Activated effector memory CD4-positive, alpha-beta T cell treated with Interleukin-2 at 50 U/mL for 16 hours (primary cell): ENCODE data around the gene TAGLN3.
"Not testable (repeated sequence)": the region's sequence is repeated elsewhere in the genome, so short reads cannot be mapped to it uniquely, and the experiment has no call there.

Source experiments
- DNase-seq: peaks from one replicate; pipeline ENCODE4 v3.0.0-alpha.2; 2020

Gene TAGLN3

DNA sequence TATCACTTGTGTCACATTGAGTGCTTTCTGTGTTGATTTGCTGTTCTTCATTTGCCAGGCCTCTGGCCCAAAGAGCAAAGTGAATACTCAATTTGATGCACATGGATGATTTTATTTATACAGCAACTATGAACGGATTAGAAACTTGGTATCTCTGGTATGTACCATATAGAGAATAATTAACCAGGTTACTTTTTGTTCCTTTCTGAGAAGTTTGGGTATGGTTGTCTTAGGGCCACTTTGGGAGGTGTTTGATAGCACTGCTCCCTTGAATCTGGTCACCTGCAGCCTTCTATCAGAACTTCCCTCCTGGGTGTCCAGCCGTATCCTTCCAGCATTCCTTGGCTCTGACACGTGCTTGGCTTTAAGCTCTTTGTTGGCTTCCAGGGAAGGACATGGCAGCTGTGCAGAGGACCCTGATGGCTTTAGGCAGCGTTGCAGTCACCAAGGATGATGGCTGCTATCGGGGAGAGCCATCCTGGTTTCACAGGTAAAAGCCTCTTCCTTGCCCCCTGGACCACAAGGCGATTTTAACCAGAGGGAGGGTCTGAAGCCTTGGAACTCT, 12.7 kb downstream of the TAGLN3 start:
- DNase-seq: no peak

DNA sequence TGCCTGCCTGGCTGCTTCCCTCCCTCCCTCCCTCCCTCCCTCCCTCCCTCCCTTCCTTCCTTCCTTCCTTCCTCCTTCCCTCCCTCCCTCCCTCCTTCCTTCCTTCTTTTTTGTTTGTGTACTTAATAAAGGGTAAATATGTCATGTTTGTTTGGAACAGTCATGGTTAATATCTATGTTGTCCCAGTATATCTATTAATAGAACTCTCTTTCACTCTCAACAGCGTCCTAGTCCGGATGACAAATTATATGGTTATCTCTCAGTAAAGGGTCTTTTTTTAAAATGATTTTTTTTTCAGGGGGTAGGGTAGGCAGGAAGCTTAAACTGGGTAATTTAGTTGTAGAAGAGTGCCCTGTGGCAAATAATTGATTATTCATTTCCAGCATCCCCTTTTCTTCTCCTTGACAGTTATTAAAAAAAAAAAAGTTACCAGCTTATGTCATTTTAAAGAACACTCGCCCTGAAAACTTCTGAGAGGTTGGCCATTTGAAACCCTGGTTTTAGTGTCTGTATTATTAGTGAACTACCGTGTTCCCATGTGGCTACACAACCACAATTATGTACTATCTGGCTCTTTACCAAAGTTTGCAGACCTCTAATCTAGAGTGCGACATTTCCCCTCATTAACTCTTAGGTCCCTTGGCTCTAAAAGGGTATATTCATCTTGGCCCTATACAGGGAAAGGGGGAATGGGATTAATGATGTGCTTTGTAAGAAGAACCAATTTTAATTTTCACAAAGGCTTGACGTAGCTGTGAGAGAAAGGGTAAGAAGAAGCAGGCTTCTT, 13.7 kb downstream of the TAGLN3 start:
- no peak for DNase-seq

DNA sequence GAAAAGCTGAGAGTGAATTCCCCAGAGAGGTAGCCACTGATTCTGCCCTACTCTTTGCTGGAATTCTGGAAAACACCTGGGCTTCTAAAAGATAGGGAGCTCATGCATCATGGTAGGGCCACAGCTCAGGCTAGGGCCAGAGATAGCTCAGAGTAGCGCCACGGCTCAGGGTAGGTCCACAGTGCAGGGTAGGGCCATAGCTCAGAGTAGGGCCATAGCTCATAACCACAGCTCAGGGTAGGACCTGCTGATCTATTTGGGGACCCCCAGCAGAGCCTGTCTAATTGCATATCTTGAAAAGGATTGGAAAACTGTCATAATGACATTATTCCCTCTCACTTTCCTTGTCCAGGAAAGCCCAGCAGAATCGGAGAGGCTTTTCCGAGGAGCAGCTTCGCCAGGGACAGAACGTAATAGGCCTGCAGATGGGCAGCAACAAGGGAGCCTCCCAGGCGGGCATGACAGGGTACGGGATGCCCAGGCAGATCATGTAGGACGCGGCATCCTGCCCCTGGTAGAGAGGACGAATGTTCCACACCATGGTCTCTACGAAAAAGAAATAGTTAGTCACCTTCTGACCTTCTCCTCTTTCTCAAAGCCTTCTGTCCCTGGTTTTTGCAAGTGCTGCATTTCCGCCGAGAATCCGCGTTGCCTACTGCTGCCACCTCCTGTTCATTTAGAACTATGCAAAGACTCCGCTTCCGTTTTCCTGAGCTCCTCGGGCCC, 14.5 kb downstream of the TAGLN3 start:
- DNase-seq: peak; percentile 36

DNA sequence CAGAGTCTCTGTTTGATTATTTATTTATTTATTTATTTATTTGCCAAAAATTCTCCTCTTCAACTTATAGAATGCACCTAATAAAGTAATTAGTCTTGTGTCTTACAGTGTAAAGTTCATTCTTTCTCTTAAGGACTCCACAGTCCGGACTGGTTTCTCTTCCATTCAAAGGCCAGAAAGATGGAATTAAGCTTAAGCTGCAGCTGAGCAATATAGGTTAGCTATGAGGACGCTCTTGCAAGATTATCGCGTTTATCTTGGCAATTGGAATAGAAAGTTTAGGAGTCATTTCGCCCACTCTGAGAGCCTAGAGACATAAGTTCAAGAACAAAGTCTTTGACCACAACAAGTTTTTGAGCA, 15.0 kb downstream of the TAGLN3 start:
- no peak for DNase-seq

DNA sequence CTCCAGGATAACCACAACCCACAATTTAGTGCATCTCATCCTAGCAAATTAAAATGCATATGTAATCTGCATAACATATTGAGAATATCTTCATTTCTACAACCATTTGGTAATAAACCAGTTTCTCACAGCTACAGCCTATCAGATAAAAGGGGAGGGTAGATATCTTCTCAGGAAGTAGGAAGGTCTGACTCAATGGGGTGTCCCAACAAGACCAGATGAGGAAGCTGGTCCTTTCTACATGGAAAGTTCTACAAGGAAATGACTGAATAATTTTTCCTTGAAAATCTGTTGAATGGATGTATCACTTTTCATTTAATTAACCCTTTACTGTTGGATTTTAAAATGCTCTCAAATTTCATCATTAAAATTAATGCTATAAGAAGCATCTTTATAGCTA, 18.4 kb downstream of the TAGLN3 start:
- DNase-seq: no peak

DNA sequence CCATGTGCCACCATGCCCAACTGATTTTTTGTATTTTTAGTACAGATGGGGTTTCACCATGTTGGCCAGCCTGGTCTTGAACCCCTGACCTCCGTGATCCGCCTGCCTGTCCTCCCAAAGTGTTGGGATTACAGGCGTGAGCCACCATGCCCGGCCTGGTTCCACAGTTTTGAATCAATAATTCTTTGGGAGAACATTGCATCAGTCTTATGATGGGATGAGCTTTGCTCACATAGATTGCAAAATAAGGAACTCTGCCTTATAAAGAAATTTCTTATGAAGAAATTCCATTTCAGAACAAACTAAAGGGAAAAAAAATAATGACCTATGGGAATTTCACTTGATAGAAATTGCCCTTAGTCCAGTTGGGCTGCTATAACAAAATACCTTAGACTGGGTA, 20.0 kb downstream of the TAGLN3 start:
- no peak for DNase-seq

DNA sequence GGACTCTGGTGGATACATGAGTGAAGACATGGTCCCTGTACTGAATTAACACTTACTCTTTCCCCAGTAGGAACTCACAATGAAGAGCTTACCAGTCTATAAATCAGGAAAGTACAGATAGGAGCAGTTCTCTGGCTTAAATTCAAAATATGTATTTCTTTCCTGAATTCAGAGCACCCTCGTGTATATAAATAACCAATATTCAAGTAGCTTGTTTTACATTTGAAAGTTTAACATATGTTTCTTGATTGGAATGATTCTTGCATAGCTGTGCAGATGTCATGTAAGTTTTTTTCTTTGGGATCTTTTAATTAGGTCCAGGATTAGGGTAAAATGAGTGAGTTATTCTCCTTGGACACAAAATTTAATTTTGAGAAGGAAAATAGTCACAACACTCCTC, 21.0 kb downstream of the TAGLN3 start:
- no peak for DNase-seq

DNA sequence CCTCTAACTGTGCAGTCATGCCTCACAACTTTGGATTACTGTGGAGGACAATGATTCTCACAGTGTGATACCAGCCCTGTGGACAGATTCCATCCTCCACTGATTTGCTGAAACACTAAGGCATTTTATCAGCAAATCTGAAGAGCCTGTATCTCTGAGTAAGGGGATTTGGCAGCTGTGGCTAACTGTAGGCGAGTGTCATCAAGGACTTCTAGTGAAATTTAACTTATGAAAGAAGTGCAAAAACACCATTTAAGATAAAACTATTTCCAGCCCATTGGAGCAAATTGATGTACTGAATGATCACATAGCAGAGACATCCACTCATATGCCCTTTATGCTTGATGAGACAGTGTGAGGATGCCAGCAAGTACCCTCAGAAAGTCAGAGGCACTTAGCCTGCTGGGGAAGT, 22.0 kb downstream of the TAGLN3 start:
- no peak for DNase-seq

DNA sequence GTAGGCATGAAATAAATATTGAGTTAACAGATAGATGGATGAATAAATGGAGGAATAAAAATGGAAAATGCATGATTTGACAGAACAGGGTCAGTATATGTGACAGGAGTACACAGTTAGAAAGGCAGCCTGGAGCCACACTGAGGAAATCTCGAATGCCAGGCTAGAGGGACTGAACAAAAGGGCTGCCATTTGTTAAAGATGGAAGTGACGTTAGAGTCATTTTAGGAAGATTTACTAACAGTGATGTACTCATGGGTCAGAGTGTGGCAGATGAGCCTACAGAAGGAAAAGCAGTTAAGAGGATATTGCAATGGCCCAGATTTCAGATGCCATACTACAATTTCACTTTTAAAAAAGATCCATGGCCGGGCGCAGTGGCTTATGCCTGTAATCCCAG, 28.4 kb downstream of the TAGLN3 start:
- no peak for DNase-seq

DNA sequence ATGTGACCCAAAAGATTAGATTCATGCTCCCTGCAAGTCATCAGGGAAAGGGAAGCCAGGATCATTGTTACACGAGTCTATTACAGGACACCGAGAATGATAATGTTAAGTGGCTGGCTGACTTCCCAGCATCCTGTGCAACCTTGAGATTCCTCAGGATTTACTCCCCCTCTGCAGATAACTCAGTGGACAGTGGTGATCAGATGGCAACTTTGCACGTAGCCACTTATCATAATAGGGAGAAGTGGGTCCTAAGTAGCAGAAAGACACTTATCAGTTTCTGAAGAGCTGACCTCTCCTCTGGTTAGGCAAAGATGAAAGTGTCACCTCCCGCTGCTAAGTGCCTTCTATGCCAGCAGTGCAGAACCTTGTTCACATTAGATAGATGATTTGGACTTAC, 29.1 kb downstream of the TAGLN3 start:
- no peak for DNase-seq

DNA sequence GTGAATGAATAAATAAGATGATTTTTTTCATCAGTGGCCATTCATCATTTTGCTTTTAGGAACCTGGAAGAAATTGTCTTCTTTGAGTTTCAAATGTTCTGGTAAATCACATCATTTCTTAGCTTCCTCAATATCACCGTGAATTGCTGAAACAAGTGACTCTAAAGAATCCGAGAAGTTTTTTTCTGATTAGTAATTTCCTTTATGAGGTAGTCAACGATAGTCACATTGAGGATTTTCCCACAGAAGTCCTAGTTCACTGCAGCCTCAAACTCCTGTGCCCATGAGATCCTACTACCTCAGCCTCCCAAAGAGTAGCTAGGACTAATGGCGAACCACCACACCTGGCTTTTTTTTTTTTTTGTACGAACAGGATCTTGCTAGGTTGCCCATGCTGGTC, 32.2 kb downstream of the TAGLN3 start:
- no peak for DNase-seq

DNA sequence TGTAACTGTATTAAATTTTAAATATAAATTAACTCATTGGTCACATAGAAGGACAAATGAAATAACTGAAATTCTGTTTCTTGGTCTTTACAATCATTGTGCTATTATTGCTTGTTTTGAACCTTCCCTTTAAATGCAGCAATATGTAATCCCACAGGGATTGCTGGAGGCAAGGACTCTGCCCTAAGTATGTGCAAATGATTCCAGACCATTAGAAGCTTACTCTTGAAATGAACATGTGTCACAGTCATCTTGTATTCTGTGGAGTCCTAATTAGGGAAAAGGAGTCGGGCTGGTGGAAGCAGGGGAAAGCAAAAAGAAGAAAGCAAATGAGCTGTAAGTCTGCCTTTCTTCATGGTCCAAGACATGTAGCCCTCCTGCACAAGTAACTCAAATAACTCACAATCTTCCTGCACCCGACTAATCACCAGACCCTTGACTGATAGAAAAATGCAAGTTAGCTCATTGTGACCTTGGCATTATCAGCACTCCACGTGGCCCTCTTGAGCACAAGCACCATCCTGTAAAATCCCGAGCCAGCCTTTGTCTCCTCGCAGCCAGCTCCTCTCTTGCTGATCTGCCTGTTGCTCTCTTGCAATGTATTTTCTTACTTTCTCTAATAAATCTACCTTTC, 33.5 kb downstream of the TAGLN3 start:
- no peak for DNase-seq

DNA sequence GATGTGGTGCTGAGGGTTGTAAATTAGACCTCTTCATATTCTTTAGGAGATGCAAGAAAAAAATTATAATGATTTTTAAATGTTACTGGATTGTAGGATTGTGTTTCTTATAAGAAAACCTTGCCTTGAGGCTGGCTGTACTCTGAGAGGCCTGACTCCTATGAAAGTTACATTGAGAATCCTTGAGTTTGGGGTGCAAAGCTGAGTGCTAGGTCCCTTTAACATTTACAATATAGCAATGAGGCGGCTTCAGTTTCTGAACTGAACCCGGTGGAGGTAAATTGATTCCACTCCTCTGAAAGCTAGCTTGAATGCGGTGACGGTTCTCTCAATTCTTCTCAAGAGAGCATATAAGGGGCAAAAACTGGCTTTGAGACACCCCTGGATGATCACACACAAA, 35.7 kb downstream of the TAGLN3 start, which contains the start of gene TMPRSS7:
Gene TMPRSS7 (plus strand): TSS at position 301 of the 400 bp plus-strand sequence. CDS start 110 bp downstream, outside the sequence.
- DNase-seq: no peak

DNA sequence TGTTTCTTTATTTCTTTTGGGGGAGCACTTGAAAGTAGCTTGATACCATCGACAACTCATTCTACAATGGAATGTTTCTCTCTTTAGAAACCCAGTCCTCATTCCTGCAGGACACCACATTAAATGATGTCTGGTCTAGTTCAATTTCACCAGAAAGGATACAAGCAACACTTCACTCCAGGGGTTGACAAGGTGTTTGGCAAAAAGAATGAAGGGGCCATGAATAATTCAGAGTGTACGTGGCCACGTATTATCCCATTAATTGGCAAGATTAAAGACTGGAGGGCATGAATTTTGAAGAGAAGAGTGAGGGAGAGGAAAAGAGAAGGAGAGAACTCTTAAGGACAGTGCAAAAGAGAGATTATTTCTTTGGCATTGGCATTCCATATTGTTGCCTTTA, 36.5 kb downstream of the TAGLN3 start:
- DNase-seq: no peak

DNA sequence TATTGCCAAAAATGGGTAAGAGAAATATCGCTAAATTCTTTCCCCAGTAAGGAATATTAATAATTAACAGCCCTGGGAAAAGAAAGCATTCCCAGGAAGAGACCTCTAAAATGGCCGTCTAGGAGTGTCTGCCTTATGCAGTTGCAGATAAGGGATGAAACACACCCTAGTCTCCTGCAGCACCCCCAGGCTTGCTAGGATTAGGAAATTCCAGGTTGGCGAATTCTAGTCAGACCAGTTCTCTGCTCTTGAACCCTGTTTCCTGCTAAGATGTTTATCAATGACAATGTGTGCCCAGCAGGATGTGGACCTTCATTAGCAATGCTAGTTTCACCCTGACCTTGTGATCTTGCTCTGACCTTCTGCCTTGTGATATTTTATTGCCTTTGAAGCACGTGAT, 38.5 kb downstream of the TAGLN3 start:
- not testable (repeated sequence) for DNase-seq

DNA sequence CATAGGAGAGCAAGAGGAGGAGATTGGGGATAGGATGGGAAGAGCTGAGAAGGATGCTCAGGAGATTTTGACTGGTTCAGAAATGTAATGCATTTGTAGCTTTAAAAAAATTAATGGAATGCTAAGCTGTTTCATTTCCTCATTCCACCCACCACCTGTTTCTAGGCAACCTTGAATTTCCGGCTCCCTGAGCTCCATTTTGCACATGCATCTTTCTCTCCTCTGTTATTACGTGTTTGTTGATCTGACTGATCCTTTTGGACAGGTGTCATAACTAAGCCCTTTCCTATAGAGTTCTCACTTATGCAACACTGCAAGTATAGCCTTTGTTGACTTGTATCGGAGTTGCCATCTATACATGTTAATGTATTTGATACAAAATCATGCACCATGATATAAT, 40.1 kb downstream of the TAGLN3 start:
- no peak for DNase-seq

DNA sequence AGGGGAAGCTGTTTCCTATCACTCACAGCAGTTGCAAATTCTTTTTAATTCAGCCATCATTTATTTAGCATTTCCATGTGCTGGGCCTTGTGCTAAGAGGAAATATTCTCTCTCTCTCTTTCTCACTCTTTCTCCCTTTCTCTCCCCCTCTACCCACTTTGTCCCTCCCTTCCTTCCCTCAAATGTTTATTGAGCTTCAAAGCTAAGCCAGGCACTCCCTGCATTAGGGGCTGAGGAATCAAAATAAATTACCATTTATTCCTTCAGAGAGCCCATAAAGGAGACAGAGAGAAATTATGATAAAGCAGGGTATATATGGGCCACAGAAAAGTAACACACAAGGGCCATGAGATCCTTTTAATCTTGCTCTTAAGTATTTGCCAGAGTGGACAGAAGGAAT, 42.6 kb downstream of the TAGLN3 start:
- DNase-seq: no peak

DNA sequence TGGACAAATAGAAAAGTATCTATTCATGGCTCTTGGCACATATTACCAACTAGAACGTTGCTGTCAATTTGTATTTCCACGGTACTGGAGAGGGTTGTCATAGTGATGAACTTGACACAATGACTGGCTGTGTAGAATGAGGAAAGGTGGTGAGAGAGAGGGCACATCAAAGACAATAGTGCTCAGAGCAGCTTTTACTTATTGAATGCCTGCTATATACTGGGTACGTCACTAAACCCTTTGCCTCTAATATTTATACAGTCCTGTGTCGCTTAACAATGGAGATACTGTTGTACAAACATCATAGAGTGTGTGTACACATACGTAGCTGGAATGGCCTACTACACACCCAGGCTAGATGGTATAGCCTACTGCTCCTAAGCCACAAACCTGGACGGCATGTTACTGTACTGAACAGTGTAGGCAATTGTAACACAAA, 44.1 kb downstream of the TAGLN3 start:
- no peak for DNase-seq

DNA sequence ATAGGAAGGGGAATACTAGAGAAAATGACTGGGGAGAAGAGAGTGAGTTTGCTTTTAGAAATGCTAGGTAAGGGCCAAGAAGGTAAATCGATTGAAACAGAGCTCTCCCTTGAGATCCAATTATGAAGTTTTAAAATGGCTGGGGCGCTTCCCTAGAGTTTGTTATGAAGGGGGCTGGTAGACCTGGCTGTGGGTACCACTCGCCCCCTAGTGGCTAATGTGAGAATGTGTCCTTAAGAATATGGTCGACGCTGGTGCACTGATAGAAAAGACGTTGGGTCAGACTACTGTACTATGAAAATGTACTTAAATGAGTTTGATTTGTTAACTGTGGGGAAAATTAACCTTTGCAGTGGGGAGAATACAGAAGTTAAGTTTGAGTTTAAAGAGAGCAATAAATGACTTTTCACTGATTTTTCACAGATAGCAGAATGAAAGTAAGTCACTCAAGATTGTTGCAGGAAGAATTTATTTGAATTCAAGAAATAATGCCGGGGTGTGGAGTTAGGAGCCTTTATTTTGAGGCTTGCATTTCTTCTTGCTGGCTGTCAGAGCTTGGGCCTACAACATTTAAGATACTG, 45.0 kb downstream of the TAGLN3 start:
- DNase-seq: peak; percentile 3

DNA sequence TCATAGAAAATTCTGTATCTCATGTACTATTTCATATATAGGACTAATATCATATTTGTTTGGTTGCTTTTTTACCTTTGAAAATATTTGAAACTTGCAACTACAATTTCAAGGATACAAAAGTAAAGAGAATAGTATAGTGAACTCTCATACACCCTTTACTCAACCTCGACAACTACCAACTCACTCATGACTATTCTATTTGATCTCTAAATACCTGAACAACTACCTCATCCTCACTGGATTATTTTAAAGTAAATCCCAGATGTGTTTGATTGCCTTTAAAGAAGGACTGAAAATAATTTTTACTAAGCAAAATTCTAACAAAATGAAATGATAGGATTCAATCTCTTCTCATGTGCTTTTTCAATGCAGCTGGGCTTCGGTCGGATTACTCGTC, 47.9 kb downstream of the TAGLN3 start:
- DNase-seq: no peak

DNA sequence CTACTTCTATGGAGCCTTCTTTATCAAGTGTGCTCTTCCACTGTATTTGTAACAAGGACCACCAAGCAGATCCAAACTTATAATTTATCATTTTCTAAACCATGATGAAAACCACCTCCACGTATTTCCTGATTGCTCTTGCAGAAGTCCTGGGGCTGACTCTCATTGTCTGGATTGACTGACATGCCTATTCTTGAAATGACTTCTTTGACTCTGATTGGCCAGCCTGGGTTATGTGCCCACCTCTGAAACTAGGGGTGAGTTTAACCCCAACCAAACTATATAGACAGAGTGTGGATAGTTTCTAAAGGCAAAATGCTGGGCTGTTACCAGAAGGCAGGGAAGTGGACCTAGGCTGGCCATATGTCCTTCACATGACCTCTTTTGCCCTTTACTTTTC, 48.5 kb downstream of the TAGLN3 start:
- no peak for DNase-seq

DNA sequence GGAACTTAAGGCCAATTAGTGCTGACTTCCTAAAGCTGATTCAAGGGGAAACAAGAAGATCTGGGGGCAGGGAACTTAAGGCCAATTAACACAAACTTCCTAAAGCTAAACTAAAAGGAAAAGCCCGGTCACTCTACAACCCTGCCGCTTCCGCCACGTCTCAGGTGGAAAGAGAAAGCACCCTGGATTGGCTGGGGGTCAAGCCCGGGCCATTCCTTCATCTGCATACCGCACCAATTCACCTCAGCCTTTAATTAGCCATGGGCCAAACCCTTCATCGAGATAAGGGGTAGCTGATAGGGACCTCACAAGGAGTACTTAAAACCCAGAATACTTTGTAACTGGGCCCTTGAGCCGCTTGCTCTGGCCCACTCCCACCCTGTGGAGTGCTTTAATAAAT, 50.2 kb downstream of the TAGLN3 start:
- no peak for DNase-seq

DNA sequence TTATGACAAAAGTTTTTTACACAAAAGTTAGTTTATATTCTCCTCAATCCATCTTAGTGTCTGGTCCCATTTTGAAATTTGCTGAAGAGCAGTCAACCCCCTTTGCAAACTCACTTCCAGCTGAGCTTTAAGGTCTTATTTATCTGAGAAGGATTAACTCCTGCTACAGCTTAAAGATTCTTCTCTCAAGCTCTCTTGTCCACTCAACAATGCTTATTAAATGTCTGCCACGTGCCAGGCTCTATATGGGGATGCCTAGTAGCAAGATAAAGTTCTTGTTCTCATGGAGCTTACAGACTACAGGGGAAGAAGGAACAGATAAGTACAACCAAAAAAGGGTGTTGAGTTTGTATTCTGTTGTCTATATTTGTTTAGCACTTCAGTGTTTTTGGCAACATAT, 54.5 kb downstream of the TAGLN3 start:
- no peak for DNase-seq
